Measurements from ENCODE around the gene LRRC45. TPM values are rescaled to one million over a fixed set of nuclear protein-coding genes. Genes with fewer than 3 reads are reported as not detected.

Gene LRRC45
- total and polyA plus RNA-seq, 2 of the 4 experiments (the other 2 are of a cell fraction), result 7.2 to 10.2 TPM

- Histone ChIP-seq H3K36me3 (ENCODE audit: control insufficient read depth, insufficient read depth, low read length) (no peaks in the 10 kb centered on the region), H3K18ac (ENCODE audit: low read depth, low read length) (no peak overlapping the region), H3K4ac (ENCODE audit: low read depth, low read length) (no peak overlapping the region), H2AK9ac (replicated peaks; ENCODE audit: low read depth, low read length, poor library complexity) (no peak overlapping the region), H2BK15ac (ENCODE audit: low read depth, low read length) (no peak overlapping the region), H2BK5ac (ENCODE audit: low read depth, low read length, poor library complexity, severe bottlenecking) (no peak overlapping the region), H2BK120ac (ENCODE audit: low read depth, low read length) (no peak overlapping the region), H3K4me1 (ENCODE audit: control insufficient read depth, insufficient read depth, low read length) (peaks cover 3% of the 10 kb centered on the region), H2AK5ac (ENCODE audit: low read depth, low read length) (no peak overlapping the region), H3K27me3 (ENCODE audit: control insufficient read depth, insufficient read depth, low read length) (no peaks in the 10 kb centered on the region; the same call in 1 of the 2 replicates), H3K4me2 (ENCODE audit: low read depth, low read length) (no peak overlapping the region), H3K79me1 (ENCODE audit: low read depth in 1 of 2, low read length in 2 of 2) (peaks cover under 1 to 12% of the 10 kb centered on the region in 2 experiments; a peak in 2 of 4 replicates), H4K5ac (ENCODE audit: low read depth, low read length) (no peak overlapping the region), H3K14ac (replicated peaks; ENCODE audit: low read depth, low read length) (no peak overlapping the region), H4K91ac (ENCODE audit: insufficient read depth, low read depth, low read length) (no peak overlapping the region), H4K8ac (ENCODE audit: low read depth in 2 of 2, low read length in 2 of 2) (no peak overlapping the region), H3K27ac (ENCODE audit: insufficient read depth, low read length) (no peak overlapping the region), H3K9me3 (ENCODE audit: control insufficient read depth, insufficient read depth, low read length) (peaks cover 3% of the 10 kb centered on the region), H3K56ac (ENCODE audit: extremely low read depth, insufficient read depth, low read length) (no peak overlapping the region), H2AFZ (replicated peaks; ENCODE audit: low read length, poor library complexity) (no peak overlapping the region), H2BK20ac (ENCODE audit: low read depth, low read length) (no peak overlapping the region), H3K4me3 (ENCODE audit: insufficient read depth, low read depth, low read length) (no peak overlapping the region), H3K9me1 (ENCODE audit: insufficient read depth, low read length) (peaks cover 7% of the 10 kb centered on the region), H4K20me1 (ENCODE audit: insufficient read depth, low read length) (no peaks in the 10 kb centered on the region), H3K23ac (ENCODE audit: low read depth, low read length) (no peak overlapping the region), H3K9ac (ENCODE audit: low read depth, low read length) (no peak overlapping the region)
- DNase-seq, result no peak
- POLR2A ChIA-PET (ENCODE audit: unreplicated experiment), result no interaction called here
- no TSS peak for BruUV-seq (replicated peaks)
- CTCF ChIA-PET, result no interaction called here
- dilution Hi-C loops (cut with HindIII; ENCODE audit: low sequenced_read_pairs, unreplicated experiment), result no loop called here
- in situ Hi-C loops (cut with MboI; ENCODE audit: low sequenced_read_pairs), result no loop called here
- ATAC-seq (ENCODE audit: low read depth), result no peak
- TF ChIP-seq POLR2A (IDR thresholded peaks at IDR 0.05; ENCODE audit: low read depth, low read length), result no peak
- no peak for TF ChIP-seq MAFK (IDR thresholded peaks at IDR 0.05; ENCODE audit: low read depth, low read length)
- no peak for TF ChIP-seq CEBPB (IDR thresholded peaks at IDR 0.05; ENCODE audit: low read depth, low read length)
- TF ChIP-seq RCOR1 (IDR thresholded peaks at IDR 0.05; ENCODE audit: insufficient replicate concordance, low read length), result no peak
- no peak for TF ChIP-seq MAZ (IDR thresholded peaks at IDR 0.05; ENCODE audit: borderline replicate concordance, low read depth, low read length)
- intact Hi-C loops (cut with micrococcal nuclease), result no loop called here
Measured at GRCh38 chr17:81973432-81973831, 49.7 kb upstream of the LRRC45 start.

Measured in IMR-90 (cell line).